Mesendoderm (in vitro differentiated cells): Measurements from ENCODE around the gene ZBTB40.
A peak's percentile ranks its signal among the peaks of the same experiment; 100 is the strongest.

Experiments used
- DNase-seq: peaks from one replicate; pipeline ENCODE4 v3.0.0; 2013
- H2AK5ac ChIP-seq: 2 replicates; pipeline ENCODE4 v1.6.1; 2013; ENCODE audit warnings: low read length, inconsistent platforms
- H2BK120ac ChIP-seq: 2 replicates; pipeline ENCODE4 v1.6.1; 2013; ENCODE audit warnings: low read depth, mild to moderate bottlenecking, low read length, moderate library complexity, mixed read lengths
- H2BK15ac ChIP-seq: replicated peaks from 2 replicates; pipeline ENCODE4 v1.6.1; 2013; ENCODE audit warnings: low read depth, mild to moderate bottlenecking, moderate library complexity
- H2BK5ac ChIP-seq: 2 replicates; pipeline ENCODE4 v1.6.1; 2013; ENCODE audit warnings: low read length, inconsistent platforms
- H3K18ac ChIP-seq: 2 replicates; pipeline ENCODE4 v1.6.1; 2013; ENCODE audit warnings: mild to moderate bottlenecking, low read length, mixed read lengths
- H3K23ac ChIP-seq: one replicate; pipeline ENCODE4 v1.6.1; 2013; ENCODE audit warnings: low read length
- H3K27ac ChIP-seq: 2 replicates; pipeline ENCODE4 v1.5.1; 2013; ENCODE audit warnings: low read depth, mild to moderate bottlenecking, inconsistent platforms, low read length, moderate library complexity
- H3K27me3 ChIP-seq: 2 replicates; pipeline ENCODE4 v1.6.1; 2013; ENCODE audit warnings: low read length, control low read depth, mild to moderate bottlenecking, inconsistent platforms; ENCODE audit not compliant: insufficient read depth, poor library complexity
- H3K36me3 ChIP-seq: 2 replicates; pipeline ENCODE4 v1.6.1; 2013; ENCODE audit warnings: low read length, inconsistent platforms; ENCODE audit not compliant: control insufficient read depth, insufficient read depth
- H3K4ac ChIP-seq: one replicate; pipeline ENCODE4 v1.6.1; 2013; ENCODE audit warnings: low read depth, mild to moderate bottlenecking, low read length, moderate library complexity
- H3K4me1 ChIP-seq: 2 replicates; pipeline ENCODE4 v1.6.1; 2013; ENCODE audit warnings: low read depth, low read length, inconsistent platforms; ENCODE audit not compliant: control insufficient read depth
- H3K4me2 ChIP-seq: 2 replicates; pipeline ENCODE4 v1.6.1; 2013; ENCODE audit warnings: low read length
- H3K4me3 ChIP-seq: 2 replicates; pipeline ENCODE4 v1.5.1; 2013; ENCODE audit warnings: mild to moderate bottlenecking, low read length
- H3K56ac ChIP-seq: one replicate; pipeline ENCODE4 v1.6.1; 2013; ENCODE audit warnings: low read length
- H3K79me1 ChIP-seq: 2 replicates; pipeline ENCODE4 v1.6.1; 2013; ENCODE audit warnings: low read length, inconsistent platforms
- H3K79me2 ChIP-seq: 2 replicates; pipeline ENCODE4 v1.6.1; 2013; ENCODE audit warnings: mild to moderate bottlenecking, low read length; ENCODE audit not compliant: control insufficient read depth, insufficient read depth
- H3K9ac ChIP-seq: 2 replicates; pipeline ENCODE4 v1.6.1; 2013; ENCODE audit warnings: low read length, inconsistent platforms
- H4K5ac ChIP-seq: one replicate; pipeline ENCODE4 v1.6.1; 2013; ENCODE audit warnings: low read length
- H4K8ac ChIP-seq: one replicate; pipeline ENCODE4 v1.6.1; 2013; ENCODE audit warnings: low read depth, mild to moderate bottlenecking, control low read depth, low read length, moderate library complexity
- WGBS: extraction: QIAGEN DNeasy Blood & Tissue Kit; methylation state at CpG from one replicate; pipeline ENCODE4 v1.1.7; 2013; ENCODE audit warnings: low lambda C conversion rate, missing lambda C conversion rate; ENCODE audit not compliant: insufficient coverage; ENCODE audit errors: extremely low coverage; 5-methylcytosine and 5-hydroxymethylcytosine counted together

The ZBTB40 gene

GRCh38 chr1:22576150-22576544 lies 124.5 kb downstream of the ZBTB40 start:
- Histone ChIP-seq H3K4me2 (no peak overlapping the region), H4K5ac (no peak overlapping the region), H2BK5ac (no peak overlapping the region), H3K27ac (no peak overlapping the region), H3K23ac (no peak overlapping the region), H2AK5ac (no peak overlapping the region), H3K79me2 (no peaks in the 10 kb centered on the region), H3K18ac (no peak overlapping the region), H3K79me1 (no peaks in the 10 kb centered on the region), H2BK120ac (no peak overlapping the region), H3K27me3 (no peaks in the 10 kb centered on the region), H3K36me3 (no peaks in the 10 kb centered on the region), H3K9ac (no peak overlapping the region), H4K8ac (no peak overlapping the region), H3K4me3 (no peak overlapping the region), H2BK15ac (no peak overlapping the region), H3K56ac (no peak overlapping the region), H3K4ac (no peak overlapping the region), H3K4me1 (no peaks in the 10 kb centered on the region)
- no peak for DNase-seq
- WGBS: no CpG with 5 or more reads among the region's 23 CpGs

GRCh38 chr1:22576617-22577016 lies 125.0 kb downstream of the ZBTB40 start:
- Histone ChIP-seq H3K18ac (no peak overlapping the region), H4K8ac (no peak overlapping the region), H3K27me3 (no peaks in the 10 kb centered on the region), H3K4me1 (no peaks in the 10 kb centered on the region), H3K4me2 (no peak overlapping the region), H3K4ac (no peak overlapping the region), H3K79me2 (no peaks in the 10 kb centered on the region), H3K56ac (no peak overlapping the region), H3K23ac (no peak overlapping the region), H3K79me1 (no peaks in the 10 kb centered on the region), H2AK5ac (no peak overlapping the region), H3K36me3 (no peaks in the 10 kb centered on the region), H3K9ac (no peak overlapping the region), H4K5ac (no peak overlapping the region), H2BK5ac (no peak overlapping the region), H3K27ac (no peak overlapping the region), H2BK120ac (no peak overlapping the region), H2BK15ac (no peak overlapping the region), H3K4me3 (no peak overlapping the region)
- WGBS: no CpG with 5 or more reads among the region's 24 CpGs
- no peak for DNase-seq

GRCh38 chr1:22578732-22579361 lies 127.2 kb downstream of the ZBTB40 start:
- Histone ChIP-seq H3K56ac (no peak overlapping the region), H2AK5ac (no peak overlapping the region), H4K5ac (no peak overlapping the region), H3K9ac (no peak overlapping the region), H3K27me3 (no peaks in the 10 kb centered on the region), H3K79me2 (no peaks in the 10 kb centered on the region), H3K4ac (no peak overlapping the region), H3K4me2 (no peak overlapping the region), H3K79me1 (no peaks in the 10 kb centered on the region), H3K4me1 (no peaks in the 10 kb centered on the region), H2BK15ac (no peak overlapping the region), H3K36me3 (no peaks in the 10 kb centered on the region), H4K8ac (no peak overlapping the region), H3K23ac (no peak overlapping the region), H3K27ac (no peak overlapping the region), H3K18ac (no peak overlapping the region), H2BK5ac (no peak overlapping the region), H2BK120ac (no peak overlapping the region), H3K4me3 (peak overlapping the region; percentile 25)
- no CpG with 5 or more reads among the region's 12 CpGs for WGBS
- no peak for DNase-seq

- H3K18ac ChIP-seq: no peak overlapping the region
- H3K4ac ChIP-seq: no peak overlapping the region
- no peak overlapping the region for H3K23ac ChIP-seq
- no peak overlapping the region for H4K8ac ChIP-seq
- H3K79me2 ChIP-seq: no peaks in the 10 kb centered on the region
- no peak overlapping the region for H3K27ac ChIP-seq
- H2BK5ac ChIP-seq: no peak overlapping the region
- H3K56ac ChIP-seq: no peak overlapping the region
- H4K5ac ChIP-seq: no peak overlapping the region
- H2AK5ac ChIP-seq: no peak overlapping the region
- no peak overlapping the region for H3K4me3 ChIP-seq
- no peak overlapping the region for H2BK120ac ChIP-seq
- no peaks in the 10 kb centered on the region for H3K27me3 ChIP-seq
- H2BK15ac ChIP-seq: no peak overlapping the region
- no CpG with 5 or more reads among the region's 7 CpGs for WGBS
- H3K4me2 ChIP-seq: no peak overlapping the region
- no peaks in the 10 kb centered on the region for H3K79me1 ChIP-seq
- no peaks in the 10 kb centered on the region for H3K36me3 ChIP-seq
- no peaks in the 10 kb centered on the region for H3K4me1 ChIP-seq
- no peak overlapping the region for H3K9ac ChIP-seq
- no peak for DNase-seq
These were observed 128.0 kb downstream of the ZBTB40 start for GRCh38 chr1:22579541-22580155.
